T-cell (primary cell): ENCODE data around the gene DOK3. TPM values are rescaled to one million over a fixed set of nuclear protein-coding genes. Genes with fewer than 3 reads are reported as not detected.

Experiments
- ATAC-seq, 4 experiments: fragments of 200-7000 bp in 3 of 4; fragments of 150-1000 bp in 1 of 4; cut with Tn5 transposase; replicated peaks in 1 of 4; 1 replicate in 3 of 4; 2 replicates in 1 of 4; pipeline ENCODE4 v1.10.0; 2021; ENCODE audit warnings: moderate library complexity in 3 of 4, mild to moderate bottlenecking in 2 of 4, moderate number of reproducible peaks in 1 of 4
- CTCF ChIA-PET, 2 donors: fragments of 300-600 bp; sonication (Branson Sonifier 250); formaldehyde crosslinking; loops; one replicate each; lab custom pipeline; 2022; ENCODE audit warnings: antibody characterized with exemption in 2 of 2; lab: Charles Lee
- POLR2A ChIA-PET, 2 donors: fragments of 300-600 bp; sonication (Branson Sonifier 250); formaldehyde crosslinking; loops; one replicate each; lab custom pipeline; 2022; ENCODE audit warnings: antibody characterized with exemption in 2 of 2; lab: Charles Lee
- DNase-seq, 35 experiments: peaks; one replicate each; pipeline versions ENCODE4 v3.0.0 to v3.0.0-alpha.2; 2013 to 2023
- H3K27ac ChIP-seq: one replicate; pipeline ENCODE4 v1.5.1; 2013; ENCODE audit warnings: low read length
- H3K27me3 ChIP-seq, 2 experiments: replicated peaks in 1 of 2; 1 replicate in 1 of 2; 2 replicates in 1 of 2; pipeline versions ENCODE4 v1.6.1 to v1.7.0; 2013; ENCODE audit warnings: low read length in 1 of 2, mixed read lengths in 1 of 2; ENCODE audit not compliant: control insufficient read depth in 2 of 2, insufficient read depth in 2 of 2; ENCODE audit errors: extremely low read depth in 1 of 2
- H3K36me3 ChIP-seq, 2 donors: 1 replicate in 1 of 2; 2 replicates in 1 of 2; pipeline versions ENCODE4 v1.6.1 to v1.7.0; 2013; ENCODE audit warnings: low read length in 1 of 2; ENCODE audit not compliant: control insufficient read depth in 2 of 2, insufficient read depth in 1 of 2; ENCODE audit errors: extremely low read depth in 1 of 2
- H3K4me1 ChIP-seq, 2 experiments: 1 replicate in 1 of 2; 2 replicates in 1 of 2; pipeline versions ENCODE4 v1.6.1 to v1.7.0; 2013; ENCODE audit warnings: low read length in 2 of 2, mixed read lengths in 1 of 2; ENCODE audit not compliant: insufficient read depth in 2 of 2, control insufficient read depth in 1 of 2; ENCODE audit errors: extremely low read depth in 1 of 2
- H3K4me3 ChIP-seq, 2 donors: 1 replicate in 1 of 2; 2 replicates in 1 of 2; pipeline versions ENCODE4 v1.5.1 to v1.7.0; 2013; ENCODE audit warnings: mild to moderate bottlenecking in 2 of 2, low read length in 1 of 2, moderate library complexity in 1 of 2; ENCODE audit not compliant: control insufficient read depth in 1 of 2; ENCODE audit errors: extremely low read depth in 1 of 2
- H3K9me3 ChIP-seq: 2 replicates; pipeline ENCODE4 v1.7.0; 2013
- H3K27ac Mint-ChIP-seq, 2 donors: one replicate each; pipeline ENCODE4 v1.8.0; 2020 to 2021; ENCODE audit warnings: mild to moderate bottlenecking in 2 of 2, mixed read lengths in 2 of 2
- H3K27me3 Mint-ChIP-seq, 2 donors: one replicate each; pipeline ENCODE4 v1.8.0; 2021 to 2022; ENCODE audit warnings: mixed read lengths in 2 of 2
- H3K36me3 Mint-ChIP-seq: one replicate; pipeline ENCODE4 v1.8.0; 2021; ENCODE audit warnings: mixed read lengths
- H3K4me1 Mint-ChIP-seq, 3 donors: one replicate each; pipeline ENCODE4 v1.8.0; 2020 to 2022; ENCODE audit warnings: mixed read lengths in 3 of 3, mild to moderate bottlenecking in 1 of 3
- H3K4me3 Mint-ChIP-seq, 3 donors: one replicate each; pipeline ENCODE4 v1.8.0; 2020 to 2022; ENCODE audit warnings: mild to moderate bottlenecking in 3 of 3, mixed read lengths in 3 of 3, moderate library complexity in 3 of 3
- H3K9me3 Mint-ChIP-seq, 3 donors: one replicate each; pipeline ENCODE4 v1.8.0; 2020 to 2022; ENCODE audit warnings: mixed read lengths in 3 of 3
- WGBS: methylation state at CpG from one replicate; pipeline ENCODE4 v1.1.5; 2013; ENCODE audit warnings: missing lambda C conversion rate; ENCODE audit not compliant: insufficient coverage; 5-methylcytosine and 5-hydroxymethylcytosine counted together
- total RNA-seq, 35 experiments: library from RNA in 6 of 35; stranded (reverse) in 6 of 35; fragments of 120-200 nt in 1 of 35; gene quantifications; one replicate each; pipeline versions ENCODE4 v1.2.1 to v1.2.4 and lab custom pipeline; 2013 to 2026

Gene DOK3
- 1 to 10 TPM; 1.1 to 5.8 (median 4.3) TPM for total RNA-seq
- 2.0 TPM for total RNA-seq (2013)
- total RNA-seq (lab: John Stamatoyannopoulos, UW) = 0.44 to 11.9 (median 1.8) reads per million in 29 experiments

DNA sequence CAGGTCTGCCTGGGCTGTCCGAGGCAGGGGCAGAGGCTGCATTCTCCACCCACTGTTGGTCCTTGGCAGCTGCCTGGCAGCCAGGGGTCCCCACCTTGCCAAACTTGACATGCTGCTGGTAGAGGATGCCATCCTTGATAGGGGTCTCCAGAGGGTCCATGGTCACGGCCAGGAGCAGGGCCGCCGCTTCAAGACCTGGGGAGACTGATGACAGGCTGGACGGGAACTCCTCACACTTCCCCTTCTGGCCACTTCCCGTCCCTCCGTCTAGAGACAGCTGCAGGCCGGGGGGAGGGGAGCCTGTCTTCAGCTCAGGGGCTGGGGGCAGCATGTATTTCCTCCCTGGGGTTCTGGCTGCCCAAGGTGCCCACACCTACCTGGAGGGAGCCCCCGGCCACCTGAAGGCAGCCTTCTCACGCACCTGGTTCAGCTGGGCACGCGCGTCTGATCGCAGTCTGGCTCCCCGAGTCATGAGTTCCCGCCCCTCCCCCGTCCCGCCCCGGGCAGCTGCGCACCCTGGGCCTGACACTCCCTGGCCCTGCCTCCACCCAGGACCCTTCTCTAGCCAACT, at the start of gene DOK3:
DOK3 (minus strand) TSS at position 446 of the 571 bp plus-strand sequence; CDS start at position 160, 286 bp downstream.
- H3K27me3 ChIP-seq = no peaks in the 10 kb centered on the region
- H3K36me3 ChIP-seq = peaks cover 17 to 43% of the 10 kb centered on the region in 2 donors
- ChIA-PET CTCF (interaction anchor here in 1 of 2 donors (0.6 kb wide), 1 partner anchor 417 kb away, joined by 5 read pairs; no protein-coding TSS in a partner anchor), POLR2A (no interaction called here)
- H3K9me3 Mint-ChIP-seq = no peaks in the 10 kb centered on the region
- ATAC-seq = no peak
- DNase-seq = no peak
- H3K4me3 Mint-ChIP-seq = peak within 1 kb of the TSS in 2 of 3 donors; percentile 24 to 31
- peaks cover 2 to 21% of the 10 kb centered on the region in 2 experiments for H3K4me1 ChIP-seq
- peaks cover 0 to 16% (median 14%) of the 10 kb centered on the region in 3 donors for H3K4me1 Mint-ChIP-seq
- peaks cover 25% of the 10 kb centered on the region for H3K36me3 Mint-ChIP-seq
- no peak within 1 kb of the TSS for H3K4me3 ChIP-seq
- no peak within 1 kb of the TSS for H3K27ac ChIP-seq
- no peaks in the 10 kb centered on the region for H3K27me3 Mint-ChIP-seq
- peak within 1 kb of the TSS in 1 of 2 donors; percentile 65 for H3K27ac Mint-ChIP-seq
- no peaks in the 10 kb centered on the region for H3K9me3 ChIP-seq
- 36% methylated on average over 20 of the region's 20 CpGs for WGBS

DNA sequence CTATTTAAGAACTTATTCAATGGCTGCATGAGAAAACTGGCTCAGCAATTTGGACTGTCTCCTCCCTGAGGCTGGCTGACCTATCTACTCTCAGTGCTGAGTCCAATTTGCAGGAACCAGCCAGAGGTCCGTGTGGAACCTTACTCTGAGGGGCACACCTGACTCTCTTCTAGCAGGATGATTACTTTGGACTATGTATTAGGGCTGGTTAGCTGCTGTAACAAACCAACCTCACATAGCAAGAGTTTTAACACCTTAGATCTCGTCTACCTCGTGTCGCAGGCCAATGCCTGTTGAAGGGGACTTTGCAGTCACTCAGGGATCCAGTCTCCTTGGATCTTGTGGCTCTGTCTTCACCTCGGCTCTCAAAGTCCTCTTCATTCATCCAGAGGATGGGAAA, 48.2 kb upstream of the DOK3 start:
- no peaks in the 10 kb centered on the region for H3K36me3 ChIP-seq
- peaks cover 16 to 30% (median 21%) of the 10 kb centered on the region in 3 donors for H3K4me1 Mint-ChIP-seq
- peak overlapping the region in 1 of 2 donors; percentile 55 for H3K27ac Mint-ChIP-seq
- no peak overlapping the region for H3K4me3 Mint-ChIP-seq
- no peak overlapping the region for H3K27ac ChIP-seq
- H3K9me3 ChIP-seq = no peaks in the 10 kb centered on the region
- H3K27me3 Mint-ChIP-seq = no peaks in the 10 kb centered on the region
- H3K9me3 Mint-ChIP-seq = no peaks in the 10 kb centered on the region
- DNase-seq = no peak
- WGBS = 82% methylated on average over 3 of the region's 5 CpGs
- H3K4me1 ChIP-seq = peaks cover 9 to 24% of the 10 kb centered on the region in 2 experiments
- ATAC-seq = no peak
- H3K27me3 ChIP-seq = no peaks in the 10 kb centered on the region
- no peak overlapping the region for H3K4me3 ChIP-seq
- POLR2A ChIA-PET = interaction anchor here in 1 of 2 donors (0.6 kb wide), 1 partner anchor 981 kb away, joined by 4 read pairs; no protein-coding TSS in a partner anchor
- H3K36me3 Mint-ChIP-seq = no peaks in the 10 kb centered on the region
- CTCF ChIA-PET = no interaction called here

DNA sequence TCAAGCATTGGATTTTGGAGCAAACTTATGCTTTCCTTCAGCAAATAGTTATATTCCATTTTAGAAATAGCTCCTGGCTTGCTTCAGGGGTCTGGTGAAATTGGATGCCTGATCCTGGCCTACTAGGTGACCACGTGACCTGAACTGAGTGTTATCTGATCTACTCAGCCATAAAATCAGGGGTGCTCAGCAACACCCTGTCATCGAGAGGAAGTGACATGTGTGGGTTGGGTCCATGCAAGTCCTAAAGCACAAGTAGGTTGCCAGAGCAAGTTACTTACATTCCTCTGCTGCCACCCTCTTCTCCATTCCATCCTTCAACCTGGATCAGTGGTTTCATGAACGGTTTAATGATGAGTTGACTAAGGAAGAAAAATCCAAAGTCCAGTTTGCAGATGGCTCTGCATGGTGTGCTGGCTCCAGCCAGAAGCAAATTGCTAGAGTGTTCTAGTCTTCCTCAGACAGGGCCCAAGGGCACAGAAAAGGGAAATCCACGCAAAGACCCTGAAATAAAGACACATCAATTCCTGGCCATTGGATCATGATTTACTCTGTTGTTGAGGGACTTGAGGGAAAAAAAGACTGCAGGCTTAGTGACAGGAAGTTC, 47.5 kb upstream of the DOK3 start:
- POLR2A ChIA-PET = interaction anchor here in 1 of 2 donors (0.6 kb wide), 1 partner anchor 982 kb away, joined by 4 read pairs; no protein-coding TSS in a partner anchor
- no peaks in the 10 kb centered on the region for H3K27me3 ChIP-seq
- Mint-ChIP-seq H3K9me3 (no peaks in the 10 kb centered on the region), H3K36me3 (peaks cover 2% of the 10 kb centered on the region), H3K27ac (peak overlapping the region; percentile 31 to 55), H3K4me1 (peaks cover 23 to 36% (median 27%) of the 10 kb centered on the region in 3 donors), H3K27me3 (no peaks in the 10 kb centered on the region), H3K4me3 (no peak overlapping the region)
- H3K36me3 ChIP-seq = no peaks in the 10 kb centered on the region
- H3K27ac ChIP-seq = peak overlapping the region; percentile 8
- no peak for ATAC-seq
- DNase-seq = peak in 3 of 35 experiments; percentile 2 to 36 (median 13)
- H3K9me3 ChIP-seq = no peaks in the 10 kb centered on the region
- 60% methylated on average over 1 of the region's 4 CpGs for WGBS
- H3K4me3 ChIP-seq = no peak overlapping the region
- CTCF ChIA-PET = no interaction called here
- peaks cover 12 to 26% of the 10 kb centered on the region in 2 experiments for H3K4me1 ChIP-seq

DNA sequence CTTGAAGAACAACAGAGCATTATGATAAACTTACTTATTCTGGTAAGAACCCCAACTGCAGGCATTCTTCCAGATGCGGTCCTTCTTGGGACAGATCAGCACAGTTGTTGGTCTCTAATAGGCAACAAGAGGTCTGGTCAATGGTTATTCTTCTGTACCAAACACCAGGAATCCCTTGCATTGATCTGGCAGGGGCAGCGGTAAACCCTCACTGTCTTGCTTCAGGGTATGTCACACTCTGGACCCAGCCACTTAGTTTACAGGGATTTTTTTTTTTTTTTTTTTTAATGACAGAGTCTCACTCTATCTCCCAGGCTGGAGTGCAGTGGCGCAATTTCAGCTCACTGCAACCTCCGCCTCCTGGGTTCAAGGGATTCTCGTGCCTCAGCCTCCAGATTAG, 46.0 kb upstream of the DOK3 start:
- no peak overlapping the region for H3K4me3 ChIP-seq
- 100% methylated on average over 2 of the region's 5 CpGs for WGBS
- CTCF ChIA-PET = no interaction called here
- DNase-seq = no peak
- POLR2A ChIA-PET = no interaction called here
- Mint-ChIP-seq H3K27ac (no peak overlapping the region), H3K36me3 (peaks cover 5% of the 10 kb centered on the region), H3K9me3 (no peaks in the 10 kb centered on the region), H3K4me1 (peaks cover 27 to 40% (median 36%) of the 10 kb centered on the region in 3 donors), H3K4me3 (peak overlapping the region in 1 of 3 donors; percentile 85), H3K27me3 (no peaks in the 10 kb centered on the region)
- H3K9me3 ChIP-seq = no peaks in the 10 kb centered on the region
- H3K27ac ChIP-seq = no peak overlapping the region
- ATAC-seq = no peak
- H3K36me3 ChIP-seq = peaks cover 2 to 7% of the 10 kb centered on the region in 2 donors
- peaks cover 13 to 26% of the 10 kb centered on the region in 2 experiments for H3K4me1 ChIP-seq
- no peaks in the 10 kb centered on the region for H3K27me3 ChIP-seq

DNA sequence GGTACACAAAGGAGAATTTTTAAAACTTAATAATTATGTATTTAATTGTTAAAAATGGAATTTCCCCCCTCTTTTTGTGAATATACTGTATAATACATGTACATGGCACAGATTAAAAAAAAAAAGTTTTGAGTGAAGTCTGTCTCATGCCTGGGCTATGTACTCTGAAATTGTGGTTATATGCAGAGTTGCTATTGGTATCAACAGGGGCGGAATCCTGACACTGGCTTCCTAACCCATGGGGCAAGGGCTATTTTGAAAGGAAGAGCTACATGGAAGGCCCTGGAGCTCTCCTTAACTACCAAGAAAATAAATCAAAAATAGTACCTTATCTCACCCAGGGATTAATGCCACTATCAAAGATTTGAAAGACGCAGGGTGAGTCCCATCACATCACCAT, 45.6 kb upstream of the DOK3 start:
- no peaks in the 10 kb centered on the region for H3K27me3 Mint-ChIP-seq
- no peaks in the 10 kb centered on the region for H3K9me3 Mint-ChIP-seq
- DNase-seq (no peak), ATAC-seq (no peak)
- H3K4me1 ChIP-seq = peaks cover 13 to 26% of the 10 kb centered on the region in 2 experiments
- peak overlapping the region; percentile 85 to 88 (median 87) for H3K4me3 Mint-ChIP-seq
- CTCF ChIA-PET = no interaction called here
- peaks cover 30 to 42% (median 38%) of the 10 kb centered on the region in 3 donors for H3K4me1 Mint-ChIP-seq
- POLR2A ChIA-PET = no interaction called here
- H3K27ac Mint-ChIP-seq = peak overlapping the region in 1 of 2 donors; percentile 73
- H3K27me3 ChIP-seq = no peaks in the 10 kb centered on the region
- H3K4me3 ChIP-seq = no peak overlapping the region
- whole genome bisulfite sequencing = 100% methylated on average over 1 of the region's 2 CpGs
- H3K36me3 Mint-ChIP-seq = peaks cover 5% of the 10 kb centered on the region
- peaks cover 5 to 12% of the 10 kb centered on the region in 2 donors for H3K36me3 ChIP-seq
- H3K27ac ChIP-seq = no peak overlapping the region
- H3K9me3 ChIP-seq = no peaks in the 10 kb centered on the region

GRCh38 chr5:177554474-177555111, 45.0 kb upstream of the DOK3 start, which contains the start of gene FAM193B:
Gene FAM193B (minus strand): TSS chr5:177554563. CDS start chr5:177554458, 105 bp downstream.
- ChIA-PET POLR2A (no interaction called here), CTCF (no interaction called here)
- H3K4me1 Mint-ChIP-seq = peaks cover 33 to 44% (median 40%) of the 10 kb centered on the region in 3 donors

More at GRCh38 chr5:177554474-177555111, 45.0 kb upstream of the DOK3 start, which contains the start of gene FAM193B:
- Mint-ChIP-seq H3K27me3 (no peaks in the 10 kb centered on the region), H3K9me3 (no peaks in the 10 kb centered on the region), H3K4me3 (peak within 1 kb of the TSS; percentile 85 to 88 (median 87)), H3K27ac (peak within 1 kb of the TSS; percentile 73 to 81), H3K36me3 (peaks cover 5% of the 10 kb centered on the region)
- Histone ChIP-seq H3K9me3 (no peaks in the 10 kb centered on the region), H3K4me1 (peaks cover 13 to 26% of the 10 kb centered on the region in 2 experiments), H3K27ac (no peak within 1 kb of the TSS), H3K4me3 (peak within 1 kb of the TSS; percentile 62 to 79), H3K36me3 (peaks cover 5 to 13% of the 10 kb centered on the region in 2 donors), H3K27me3 (no peaks in the 10 kb centered on the region)
- DNase-seq (peak; percentile 86 to 98 (median 92)), ATAC-seq (peak; percentile 97 to 98 (median 98))
- WGBS = 14% methylated on average over 27 of the region's 49 CpGs
